SK-N-SH (cell line): ENCODE data around the gene MSH5. TPM values are rescaled to one million over a fixed set of nuclear protein-coding genes. Genes with fewer than 3 reads are reported as not detected.

ENCODE experiments used
- CTCF ChIA-PET: fragments of 300-600, 350-600 bp; formaldehyde crosslinking; extraction: SDS; loops from one replicate; lab custom pipeline; 2021; lab: Yijun Ruan, JAX
- POLR2A ChIA-PET: fragments of 350-600 bp; sonication (Branson Sonifier 250); formaldehyde crosslinking; extraction: SDS; loops from one replicate; lab custom pipeline; 2020; ENCODE audit warnings: antibody characterized with exemption, inconsistent platforms; lab: Yijun Ruan, JAX
- DNase-seq: peaks from one replicate; pipeline ENCODE4 v3.0.0; 2012
- H2AFZ ChIP-seq: fragments of 200-600 bp; sonication (generic); 2 replicates; pipeline ENCODE4 v1.8.1; 2016; ENCODE audit warnings: antibody characterized with exemption, mild to moderate bottlenecking, low read depth
- H3F3A ChIP-seq: fragments of 200-600 bp; sonication (generic); replicated peaks from 2 replicates; pipeline ENCODE3; 2016; ENCODE audit warnings: antibody characterized with exemption, mild to moderate bottlenecking; ENCODE audit not compliant: insufficient read depth
- H3K27ac ChIP-seq, 2 experiments: fragments of 200-500 bp in 1 of 2; fragments of 200-600 bp in 1 of 2; sonication (Bioruptor generic) in 1 of 2; sonication (generic), shearing (Covaris generic) in 1 of 2; 2 replicates each; pipeline versions ENCODE4 v1.5.1 to v1.6.1; 2014 to 2016; ENCODE audit warnings: low read depth in 2 of 2, inconsistent platforms in 1 of 2, low read length in 1 of 2, mild to moderate bottlenecking in 1 of 2, mixed read lengths in 1 of 2
- H3K27me3 ChIP-seq: fragments of 200-600 bp; sonication (generic), shearing (Covaris generic); 2 replicates; pipeline ENCODE4 v1.6.1; 2016; ENCODE audit warnings: mixed run types; ENCODE audit not compliant: insufficient read depth
- H3K36me3 ChIP-seq, 2 experiments: fragments of 200-500 bp in 1 of 2; fragments of 200-600 bp in 1 of 2; sonication (Bioruptor generic) in 1 of 2; sonication (generic) in 1 of 2; replicated peaks in 1 of 2; 2 replicates each; pipeline versions ENCODE3 to v1.5.1; 2014 to 2016; ENCODE audit warnings: low read length in 1 of 2, mild to moderate bottlenecking in 1 of 2; ENCODE audit not compliant: insufficient read depth in 2 of 2, control insufficient read depth in 1 of 2
- H3K4me1 ChIP-seq, 2 experiments: fragments of 200-500 bp in 1 of 2; fragments of 200-600 bp in 1 of 2; sonication (Bioruptor generic) in 1 of 2; sonication (generic), shearing (Covaris generic) in 1 of 2; 2 replicates each; pipeline versions ENCODE4 v1.5.1 to v1.6.1; 2014 to 2016; ENCODE audit warnings: low read depth in 1 of 2, low read length in 1 of 2, mixed run types in 1 of 2; ENCODE audit not compliant: insufficient read depth in 2 of 2, control insufficient read depth in 1 of 2
- H3K4me2 ChIP-seq: fragments of 200-600 bp; sonication (generic), shearing (Covaris generic); 2 replicates; pipeline ENCODE4 v1.6.1; 2017; ENCODE audit warnings: mixed run types
- H3K4me3 ChIP-seq, 2 experiments: fragments of 200-500 bp in 1 of 2; fragments of 200-600 bp in 1 of 2; sonication (Bioruptor generic) in 1 of 2; sonication (generic), shearing (Covaris generic) in 1 of 2; 2 replicates each; pipeline versions ENCODE4 v1.5.1 to v1.8.1; 2014 to 2016; ENCODE audit warnings: low read depth in 2 of 2, inconsistent platforms in 1 of 2, low read length in 1 of 2, mild to moderate bottlenecking in 1 of 2, mixed read lengths in 1 of 2, moderate library complexity in 1 of 2
- H3K79me2 ChIP-seq: fragments of 200-600 bp; sonication (generic); 2 replicates; pipeline ENCODE4 v1.8.1; 2017; ENCODE audit warnings: mild to moderate bottlenecking; ENCODE audit not compliant: insufficient read depth
- H3K9ac ChIP-seq: fragments of 200-600 bp; sonication (generic); 2 replicates; pipeline ENCODE4 v1.6.1; 2017; ENCODE audit warnings: mixed run types
- H3K9me2 ChIP-seq: fragments of 200-600 bp; sonication (generic); 2 replicates; pipeline ENCODE4 v1.6.1; 2017; ENCODE audit warnings: mixed run types
- H3K9me3 ChIP-seq: fragments of 200-600 bp; sonication (generic); 2 replicates; pipeline ENCODE4 v1.6.1; 2017; ENCODE audit warnings: mixed run types, mild to moderate bottlenecking, moderate library complexity
- H4K20me1 ChIP-seq: fragments of 200-600 bp; sonication (generic); 2 replicates; pipeline ENCODE4 v1.6.1; 2017; ENCODE audit warnings: mild to moderate bottlenecking, mixed run types; ENCODE audit not compliant: insufficient read depth
- EZH2phosphoT487 ChIP-seq: fragments of 200-600 bp; sonication (generic); IDR thresholded peaks from 2 replicates; pipeline ENCODE4 v1.6.1; 2017; ENCODE audit warnings: low read depth, mixed run types, mild to moderate bottlenecking, antibody characterized with exemption, moderate library complexity, borderline replicate concordance
- GABPA ChIP-seq: IDR thresholded peaks from 2 replicates; pipeline ENCODE4 v1.4.0; 2012; ENCODE audit warnings: low read depth, mild to moderate bottlenecking
- MXI1 ChIP-seq: IDR thresholded peaks from 2 replicates; pipeline ENCODE4 v1.6.1; 2012; ENCODE audit warnings: mild to moderate bottlenecking, low read depth, low read length, improper control_type of control experiment
- RAD21 ChIP-seq: IDR thresholded peaks from 2 replicates; pipeline ENCODE4 v1.6.1; 2012; ENCODE audit warnings: mild to moderate bottlenecking, low read length
- RFX5 ChIP-seq: IDR thresholded peaks from 2 replicates; pipeline ENCODE4 v1.6.1; 2012; ENCODE audit warnings: mild to moderate bottlenecking, improper control_type of control experiment, low read length
- SIN3A ChIP-seq: IDR thresholded peaks from 2 replicates; pipeline ENCODE4 v1.6.1; 2012; ENCODE audit warnings: low read depth, mild to moderate bottlenecking, low read length, moderate library complexity, borderline replicate concordance
- TAF1 ChIP-seq: IDR thresholded peaks from 2 replicates; pipeline ENCODE4 v1.6.1; 2012; ENCODE audit warnings: low read depth, mild to moderate bottlenecking, low read length, moderate library complexity, borderline replicate concordance
- TCF12 ChIP-seq: IDR thresholded peaks from 2 replicates; pipeline ENCODE4 v1.4.0; 2012
- TEAD4 ChIP-seq: IDR thresholded peaks from 2 replicates; pipeline ENCODE4 v1.4.0; 2012; ENCODE audit warnings: mild to moderate bottlenecking, borderline replicate concordance; ENCODE audit not compliant: insufficient read depth
- WGBS: methylation state at CpG from one replicate; pipeline ENCODE4 v1.1.6; 2017; ENCODE audit warnings: low lambda C conversion rate; 5-methylcytosine and 5-hydroxymethylcytosine counted together
- polyA plus RNA-seq, 3 experiments: library from polyadenylated mRNA; depleted of rRNA; stranded (reverse); fragments of >200 nt; gene quantifications; 2 replicates each; pipeline ENCODE4 v1.2.3, GENCODE V29; 2012
- TF ChIP-seq, protein P1 (sequence below): fragments of 150-350 bp; IDR thresholded peaks from 2 replicates; pipeline ENCODE4 v1.6.1; 2016; ENCODE audit warnings: mild to moderate bottlenecking, low read depth, low read length
- TF ChIP-seq, protein P2 (sequence below): fragments of 200-600 bp; sonication (generic); IDR thresholded peaks from 2 replicates; pipeline ENCODE4 v1.6.1; 2017; ENCODE audit warnings: antibody characterized with exemption, mild to moderate bottlenecking, moderate library complexity
- TF ChIP-seq, protein P3 (sequence below): IDR thresholded peaks from 2 replicates; pipeline ENCODE4 v1.4.0; 2012; ENCODE audit warnings: low read depth
- TF ChIP-seq, protein P4 (sequence below): IDR thresholded peaks from 2 replicates; pipeline ENCODE4; 2012

Gene MSH5
- polyA plus RNA-seq, 1 of the 3 experiments (the other 2 are of a cell fraction) = 16.0 TPM

DNA sequence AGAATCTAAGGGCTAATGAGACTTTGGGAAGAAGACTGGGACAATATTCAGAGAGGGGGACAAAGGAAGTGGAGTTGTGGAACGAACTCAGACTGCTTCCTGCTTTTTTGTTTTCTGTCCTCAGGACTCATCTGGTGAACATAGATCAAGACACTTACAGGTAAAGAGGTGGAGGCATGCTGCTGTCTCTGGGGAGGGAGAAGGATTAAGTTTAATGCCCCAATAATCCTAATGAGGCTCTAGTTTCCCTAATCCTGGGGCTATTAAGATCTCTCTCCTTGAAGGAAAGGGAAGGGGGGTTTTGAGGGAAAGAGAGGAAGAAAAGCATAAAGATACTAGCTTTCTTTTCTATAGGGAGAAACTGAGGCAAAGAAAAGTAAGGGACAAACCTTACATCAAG lies 4.6 kb downstream of the MSH5 start:
- Histone ChIP-seq H3K27me3 (no peaks in the 10 kb centered on the region), H3F3A (peaks cover 3% of the 10 kb centered on the region), H4K20me1 (no peaks in the 10 kb centered on the region), H3K4me1 (no peaks in the 10 kb centered on the region; a peak in 1 of 4 replicates), H3K36me3 (peaks cover 6 to 13% of the 10 kb centered on the region in 2 experiments), H3K9ac (no peak overlapping the region), H2AFZ (no peak overlapping the region), H3K79me2 (peaks cover 13% of the 10 kb centered on the region), H3K4me3 (no peak overlapping the region), H3K4me2 (no peak overlapping the region), H3K9me2 (no peaks in the 10 kb centered on the region), H3K9me3 (no peaks in the 10 kb centered on the region), H3K27ac (no peak overlapping the region)
- 90% methylated on average over 1 of the region's 1 CpG for WGBS
- DNase-seq = no peak
- POLR2A ChIA-PET = no interaction called here
- CTCF ChIA-PET = interaction anchor here (1.2 kb wide), 1 partner anchor 198 kb away, joined by 3 read pairs; the partner anchor contains the start of gene ATP6V1G2
- TF ChIP-seq TEAD4 = no peak
- no peak for TF ChIP-seq GABPA
- TF ChIP-seq RAD21 = no peak
- no peak for TF ChIP-seq RFX5
- TF ChIP-seq TAF1 = no peak
- TF ChIP-seq, protein P1, sequence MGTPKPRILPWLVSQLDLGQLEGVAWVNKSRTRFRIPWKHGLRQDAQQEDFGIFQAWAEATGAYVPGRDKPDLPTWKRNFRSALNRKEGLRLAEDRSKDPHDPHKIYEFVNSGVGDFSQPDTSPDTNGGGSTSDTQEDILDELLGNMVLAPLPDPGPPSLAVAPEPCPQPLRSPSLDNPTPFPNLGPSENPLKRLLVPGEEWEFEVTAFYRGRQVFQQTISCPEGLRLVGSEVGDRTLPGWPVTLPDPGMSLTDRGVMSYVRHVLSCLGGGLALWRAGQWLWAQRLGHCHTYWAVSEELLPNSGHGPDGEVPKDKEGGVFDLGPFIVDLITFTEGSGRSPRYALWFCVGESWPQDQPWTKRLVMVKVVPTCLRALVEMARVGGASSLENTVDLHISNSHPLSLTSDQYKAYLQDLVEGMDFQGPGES = no peak
- TF ChIP-seq SIN3A = no peak
- no peak for TF ChIP-seq TCF12
- TF ChIP-seq, protein P2, sequence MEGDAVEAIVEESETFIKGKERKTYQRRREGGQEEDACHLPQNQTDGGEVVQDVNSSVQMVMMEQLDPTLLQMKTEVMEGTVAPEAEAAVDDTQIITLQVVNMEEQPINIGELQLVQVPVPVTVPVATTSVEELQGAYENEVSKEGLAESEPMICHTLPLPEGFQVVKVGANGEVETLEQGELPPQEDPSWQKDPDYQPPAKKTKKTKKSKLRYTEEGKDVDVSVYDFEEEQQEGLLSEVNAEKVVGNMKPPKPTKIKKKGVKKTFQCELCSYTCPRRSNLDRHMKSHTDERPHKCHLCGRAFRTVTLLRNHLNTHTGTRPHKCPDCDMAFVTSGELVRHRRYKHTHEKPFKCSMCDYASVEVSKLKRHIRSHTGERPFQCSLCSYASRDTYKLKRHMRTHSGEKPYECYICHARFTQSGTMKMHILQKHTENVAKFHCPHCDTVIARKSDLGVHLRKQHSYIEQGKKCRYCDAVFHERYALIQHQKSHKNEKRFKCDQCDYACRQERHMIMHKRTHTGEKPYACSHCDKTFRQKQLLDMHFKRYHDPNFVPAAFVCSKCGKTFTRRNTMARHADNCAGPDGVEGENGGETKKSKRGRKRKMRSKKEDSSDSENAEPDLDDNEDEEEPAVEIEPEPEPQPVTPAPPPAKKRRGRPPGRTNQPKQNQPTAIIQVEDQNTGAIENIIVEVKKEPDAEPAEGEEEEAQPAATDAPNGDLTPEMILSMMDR = no peak
- TF ChIP-seq, protein P3, sequence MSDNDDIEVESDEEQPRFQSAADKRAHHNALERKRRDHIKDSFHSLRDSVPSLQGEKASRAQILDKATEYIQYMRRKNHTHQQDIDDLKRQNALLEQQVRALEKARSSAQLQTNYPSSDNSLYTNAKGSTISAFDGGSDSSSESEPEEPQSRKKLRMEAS = no peak
- TF ChIP-seq MXI1 = no peak

DNA sequence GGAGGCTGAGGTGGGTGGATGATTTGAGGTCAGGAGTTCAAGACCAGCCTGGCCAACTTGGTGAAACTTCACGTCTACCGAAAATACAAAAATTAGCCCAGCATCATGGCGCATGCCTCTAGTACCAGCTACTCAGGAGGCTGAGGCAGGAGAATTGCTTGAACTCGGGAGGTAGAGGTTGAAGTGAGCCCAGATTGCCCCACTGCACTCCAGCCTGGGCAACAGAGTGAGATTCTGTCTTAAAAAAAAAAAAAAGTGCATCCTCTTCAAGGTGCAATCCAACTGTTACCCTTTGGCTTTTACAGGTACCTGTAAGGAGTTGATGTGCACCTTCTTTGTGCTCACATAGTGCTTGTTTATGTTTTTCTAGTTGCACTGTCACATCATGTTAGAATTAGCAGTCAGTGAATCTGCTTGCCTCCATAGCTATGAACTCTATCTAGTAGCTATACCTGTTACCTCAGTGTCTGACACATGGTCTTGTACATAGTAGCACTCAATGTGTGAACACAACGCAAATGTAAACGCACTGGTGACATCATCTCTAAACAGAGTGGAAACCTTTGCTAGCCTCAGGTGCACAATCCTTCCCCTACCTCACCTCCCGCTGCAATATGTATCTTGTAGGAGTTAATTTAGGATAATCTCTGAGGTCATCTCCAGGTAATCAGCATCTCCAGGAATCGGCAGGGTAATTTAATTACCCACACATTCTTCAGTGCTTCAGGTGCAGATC lies 9.7 kb downstream of the MSH5 start:
- TF ChIP-seq, protein P4, sequence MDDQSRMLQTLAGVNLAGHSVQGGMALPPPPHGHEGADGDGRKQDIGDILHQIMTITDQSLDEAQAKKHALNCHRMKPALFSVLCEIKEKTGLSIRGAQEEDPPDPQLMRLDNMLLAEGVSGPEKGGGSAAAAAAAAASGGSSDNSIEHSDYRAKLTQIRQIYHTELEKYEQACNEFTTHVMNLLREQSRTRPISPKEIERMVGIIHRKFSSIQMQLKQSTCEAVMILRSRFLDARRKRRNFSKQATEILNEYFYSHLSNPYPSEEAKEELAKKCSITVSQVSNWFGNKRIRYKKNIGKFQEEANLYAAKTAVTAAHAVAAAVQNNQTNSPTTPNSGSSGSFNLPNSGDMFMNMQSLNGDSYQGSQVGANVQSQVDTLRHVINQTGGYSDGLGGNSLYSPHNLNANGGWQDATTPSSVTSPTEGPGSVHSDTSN = no peak
- TF ChIP-seq RFX5 (no peak), EZH2phosphoT487 (no peak), RAD21 (no peak)
- TF ChIP-seq, all 33 proteins: peak for 0
- Histone ChIP-seq H3K36me3 (peaks cover 0 to 6% of the 10 kb centered on the region in 2 experiments), H3K4me2 (no peak overlapping the region), H3K27me3 (no peaks in the 10 kb centered on the region), H3K9me2 (no peaks in the 10 kb centered on the region), H3K4me3 (no peak overlapping the region), H4K20me1 (no peaks in the 10 kb centered on the region), H3K4me1 (0 out of 4 replicates have a peak, but pooled peaks cover 0 to 3% of the 10 kb centered on the region in 2 experiments), H3K79me2 (no peaks in the 10 kb centered on the region; the same call in 1 of the 2 replicates), H3F3A (peaks cover 25% of the 10 kb centered on the region), H2AFZ (no peak overlapping the region), H3K9ac (no peak overlapping the region), H3K27ac (no peak overlapping the region), H3K9me3 (no peaks in the 10 kb centered on the region)
- no peak for DNase-seq
- CTCF ChIA-PET = interaction anchor here (1.2 to 1.8 kb wide), 2 partner anchors 11 to 81 kb away, joined by 4 to 5 read pairs; no protein-coding TSS in a partner anchor
- WGBS = 88% methylated on average over 8 of the region's 8 CpGs
- POLR2A ChIA-PET = interaction anchor here (0.7 kb wide), 1 partner anchor 9 kb away, joined by 3 read pairs; no protein-coding TSS in a partner anchor
